Activated CD8-positive, alpha-beta T cell treated with anti-CD3 and anti-CD28 coated beads, Interleukin-2, amount 10 ng/mL, durations not matched to agents 7 days and 5 days (primary cell): ENCODE data around the gene LBX1. TPM values are rescaled to one million over a fixed set of nuclear protein-coding genes. Genes with fewer than 3 reads are reported as not detected.
A peak's percentile ranks its signal among the peaks of the same experiment; 100 is the strongest.
"Not testable (repeated sequence)": the region's sequence is repeated elsewhere in the genome, so short reads cannot be mapped to it uniquely, and the experiment has no call there.

Experiments
- ATAC-seq: fragments of 150-1000 bp; cut with Tn5 transposase; one replicate; pipeline ENCODE4 v1.10.0; 2021; ENCODE audit warnings: moderate library complexity
- CTCF ChIA-PET: fragments of 350-600 bp; sonication (Branson Sonifier 250); formaldehyde crosslinking; loops from one replicate; lab custom pipeline; 2021; ENCODE audit warnings: antibody characterized with exemption; lab: Charles Lee
- POLR2A ChIA-PET: fragments of 350-600 bp; sonication (Branson Sonifier 250); formaldehyde crosslinking; loops from one replicate; lab custom pipeline; 2021; ENCODE audit warnings: antibody characterized with exemption; lab: Charles Lee
- DNase-seq: peaks from one replicate; pipeline ENCODE4 v3.0.0-alpha.2; 2020
- H3K27ac Mint-ChIP-seq: one replicate; pipeline ENCODE4 v1.8.0; 2021; ENCODE audit warnings: mild to moderate bottlenecking, mixed read lengths
- H3K27me3 Mint-ChIP-seq: one replicate; pipeline ENCODE4 v1.8.0; 2021; ENCODE audit warnings: low read depth, mixed read lengths
- H3K36me3 Mint-ChIP-seq: one replicate; pipeline ENCODE4 v1.8.0; 2021; ENCODE audit warnings: low read depth, mixed read lengths
- H3K4me1 Mint-ChIP-seq: one replicate; pipeline ENCODE4 v1.8.0; 2021; ENCODE audit warnings: low read depth, mixed read lengths
- H3K4me3 Mint-ChIP-seq: one replicate; pipeline ENCODE4 v1.8.0; 2021; ENCODE audit warnings: mild to moderate bottlenecking, mixed read lengths
- H3K9me3 Mint-ChIP-seq: one replicate; pipeline ENCODE4 v1.8.0; 2022; ENCODE audit warnings: mixed read lengths; ENCODE audit not compliant: insufficient read depth
- total RNA-seq, 2 experiments: library from RNA; stranded (reverse); gene quantifications; one replicate each; pipeline ENCODE4 v1.2.3, GENCODE V29; 2021

LBX1 gene
- total RNA-seq, 2 experiments from 2014 or later: not detected

DNA sequence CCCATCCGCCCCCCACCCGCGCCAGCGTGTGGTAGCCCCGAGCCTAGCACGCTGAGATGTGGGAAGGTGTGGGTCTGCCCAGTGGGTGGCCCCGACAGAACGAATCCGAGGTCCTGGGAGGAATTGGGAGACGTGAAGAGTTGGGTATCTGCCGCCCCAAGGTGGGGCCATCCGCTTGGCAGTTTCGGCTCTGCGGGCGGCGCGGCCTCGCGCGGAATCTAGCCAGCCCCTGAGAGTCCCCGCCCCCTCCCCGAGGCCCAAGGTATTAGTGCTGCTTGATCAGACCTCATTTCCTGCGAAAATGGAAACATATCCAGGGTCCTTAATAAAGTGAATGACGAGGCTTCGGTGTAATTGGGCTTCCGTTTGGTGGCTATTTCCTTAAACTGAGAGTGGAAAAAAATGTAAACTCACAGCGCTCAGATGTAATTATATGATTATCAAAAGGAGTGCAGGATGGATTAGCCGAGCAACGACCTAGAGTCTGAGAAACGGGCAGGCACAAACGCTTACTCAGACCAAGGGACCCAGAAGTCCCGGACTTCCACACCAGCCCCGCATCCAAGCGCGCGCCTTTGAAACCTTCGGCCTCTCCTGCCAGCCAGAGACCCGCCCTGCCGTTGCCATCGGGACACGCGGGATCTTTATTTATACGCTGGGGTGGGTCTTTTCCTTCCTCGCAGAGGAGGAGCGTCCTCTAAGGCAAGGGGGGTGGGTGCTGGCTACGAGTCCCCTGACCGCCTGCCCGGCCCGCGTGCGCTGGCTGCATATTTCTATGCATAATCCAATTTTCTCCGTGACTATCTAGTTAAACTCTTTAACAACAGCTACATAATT, 12.8 kb downstream of the LBX1 start:
- H3K36me3 Mint-ChIP-seq: no peaks in the 10 kb centered on the region
- ATAC-seq: no peak

DNA sequence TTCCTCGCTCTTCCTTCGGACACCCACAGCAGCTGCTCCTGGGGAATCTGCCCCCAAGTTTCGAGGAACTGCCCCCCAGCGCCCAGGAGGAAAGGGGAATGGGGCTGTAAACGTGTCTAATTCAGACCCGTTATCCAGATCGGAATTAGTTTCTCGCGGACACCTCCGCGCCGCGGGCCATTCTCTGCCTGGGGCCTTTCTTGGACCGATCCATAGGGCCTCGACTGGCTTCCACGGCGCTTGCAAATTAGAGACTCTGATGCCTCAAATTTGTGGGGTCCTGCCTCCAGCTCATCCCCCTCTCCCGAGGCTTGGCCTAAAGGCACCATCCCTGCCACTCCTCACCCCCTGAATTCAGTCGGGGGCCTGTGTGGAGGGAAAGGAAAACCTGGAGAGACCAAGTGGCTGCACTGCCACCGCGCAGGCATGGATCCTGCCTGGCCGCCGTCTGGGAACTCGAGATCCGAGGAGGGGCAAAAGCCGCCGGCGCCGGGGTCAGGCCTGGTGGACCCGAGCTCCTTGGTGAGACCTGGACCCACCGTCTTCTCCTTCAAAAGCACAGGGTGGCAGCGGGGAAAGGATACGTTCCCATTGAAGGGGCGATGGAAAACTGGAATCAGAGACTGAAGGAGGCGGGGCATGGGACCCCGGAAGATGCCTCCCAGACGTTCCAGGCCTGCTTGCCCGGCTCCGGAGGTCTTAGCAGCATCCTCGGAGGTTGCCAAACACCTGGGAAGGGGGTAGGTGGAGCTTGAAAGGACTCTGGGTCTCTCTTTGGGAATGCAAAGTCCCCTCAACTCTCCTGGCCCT, 13.7 kb downstream of the LBX1 start:
- Mint-ChIP-seq H3K4me1 (peaks cover 24% of the 10 kb centered on the region), H3K27me3 (peaks cover 71% of the 10 kb centered on the region), H3K27ac (no peak overlapping the region), H3K36me3 (no peaks in the 10 kb centered on the region), H3K4me3 (no peak overlapping the region), H3K9me3 (no peaks in the 10 kb centered on the region)
- POLR2A ChIA-PET: no interaction called here
- no peak for ATAC-seq
- no peak for DNase-seq
- CTCF ChIA-PET: interaction anchor here (0.6 to 5.3 kb wide), 17 partner anchors 8 to 354 kb away, joined by 3 to 59 read pairs (median 11); no protein-coding TSS in a partner anchor

More for the DNA sequence above, 12.8 kb downstream of the LBX1 start:
- Mint-ChIP-seq H3K4me3 (peak overlapping the region; percentile 36), H3K27ac (peak overlapping the region; percentile 39), H3K4me1 (peaks cover 26% of the 10 kb centered on the region), H3K27me3 (peaks cover 75% of the 10 kb centered on the region), H3K9me3 (no peaks in the 10 kb centered on the region)
- ChIA-PET CTCF (interaction anchor here (1.3 to 5.0 kb wide), 6 partner anchors 25 to 354 kb away, joined by 3 to 59 read pairs (median 14); no protein-coding TSS in a partner anchor), POLR2A (no interaction called here)
- no peak for DNase-seq

DNA sequence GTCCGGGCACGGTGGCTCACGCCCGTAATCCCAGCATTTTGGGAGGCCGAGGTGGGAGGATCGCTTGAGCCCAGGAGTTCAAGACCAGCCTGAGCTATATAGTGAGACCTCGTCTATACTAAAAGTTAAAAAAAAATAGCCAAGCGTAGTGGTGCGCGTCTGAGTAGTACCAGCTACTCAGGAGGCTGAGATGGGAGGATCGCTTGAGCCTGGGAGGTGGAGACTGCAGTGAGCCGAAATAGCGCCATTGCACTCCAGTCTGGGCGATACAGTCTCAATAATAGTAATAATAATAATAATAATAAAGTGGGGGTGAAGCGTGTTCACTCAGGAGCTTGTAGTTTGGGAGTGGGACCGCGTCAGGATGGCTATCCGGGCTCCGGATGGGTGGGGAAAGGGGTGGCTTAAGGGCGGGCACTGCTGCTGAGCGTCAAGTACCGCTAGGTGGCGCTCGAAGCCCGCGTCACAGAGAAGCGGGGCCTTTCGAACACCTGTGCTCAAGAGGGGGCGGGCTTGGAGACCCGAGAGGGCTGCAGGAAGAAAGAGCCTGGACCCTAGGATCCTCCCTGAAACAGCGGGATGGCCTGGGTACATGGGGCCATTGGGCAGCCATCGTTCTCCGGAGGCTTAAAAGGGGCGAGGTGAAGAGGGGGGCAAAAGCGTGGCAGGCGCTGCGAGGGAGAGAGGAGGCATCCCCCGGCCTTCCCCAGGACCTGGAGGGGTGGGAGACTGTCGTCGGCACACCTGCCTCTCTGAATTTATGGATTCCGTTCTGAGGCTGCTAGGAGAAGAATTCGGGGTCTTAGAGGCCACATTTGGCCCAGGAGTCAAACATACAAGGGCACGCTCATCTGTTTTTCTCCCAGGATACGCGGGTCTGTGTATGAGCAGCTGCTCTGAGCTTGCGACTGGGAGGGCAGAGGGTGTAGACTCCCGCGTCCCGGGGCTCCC, 14.5 kb downstream of the LBX1 start:
- no peaks in the 10 kb centered on the region for H3K36me3 Mint-ChIP-seq
- H3K4me1 Mint-ChIP-seq: peaks cover 24% of the 10 kb centered on the region
- ChIA-PET POLR2A (no interaction called here), CTCF (interaction anchor here (0.6 to 5.3 kb wide), 50 partner anchors 7 to 568 kb away, joined by 3 to 59 read pairs (median 4); partner anchors contain the start of gene NPM3)
- H3K9me3 Mint-ChIP-seq: no peaks in the 10 kb centered on the region
- H3K27me3 Mint-ChIP-seq: peaks cover 68% of the 10 kb centered on the region
- DNase-seq (peak; percentile 80), ATAC-seq (peak; percentile 84)
- H3K27ac Mint-ChIP-seq: no peak overlapping the region
- no peak overlapping the region for H3K4me3 Mint-ChIP-seq

DNA sequence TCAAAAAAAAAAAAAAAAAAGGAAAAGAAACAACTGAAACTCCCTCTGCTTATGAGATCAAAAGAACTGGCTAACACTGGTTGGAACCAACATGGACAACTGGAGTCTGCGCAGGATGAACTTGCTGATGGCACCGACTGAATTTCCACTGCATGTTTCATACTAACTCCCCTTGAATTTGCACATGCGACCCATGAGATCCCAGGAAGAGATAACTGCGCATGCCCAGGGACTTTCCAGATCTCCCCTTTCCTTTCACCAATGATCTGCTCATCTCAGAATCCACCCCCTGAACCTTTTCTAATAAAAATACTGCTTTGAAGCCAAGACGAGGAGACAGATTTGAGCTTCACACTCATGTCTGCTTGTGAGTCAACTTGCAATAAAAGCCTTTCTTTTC, 20.7 kb downstream of the LBX1 start:
- ChIA-PET CTCF (interaction anchor here (0.8 to 1.7 kb wide), 3 partner anchors 47 to 259 kb away, joined by 3 to 4 read pairs (median 3); no protein-coding TSS in a partner anchor), POLR2A (no interaction called here)
- Mint-ChIP-seq H3K4me1 (peaks cover 1% of the 10 kb centered on the region), H3K27me3 (peaks cover 31% of the 10 kb centered on the region), H3K4me3 (no peak overlapping the region), H3K27ac (no peak overlapping the region), H3K36me3 (no peaks in the 10 kb centered on the region), H3K9me3 (no peaks in the 10 kb centered on the region)
- no peak for ATAC-seq
- no peak for DNase-seq

DNA sequence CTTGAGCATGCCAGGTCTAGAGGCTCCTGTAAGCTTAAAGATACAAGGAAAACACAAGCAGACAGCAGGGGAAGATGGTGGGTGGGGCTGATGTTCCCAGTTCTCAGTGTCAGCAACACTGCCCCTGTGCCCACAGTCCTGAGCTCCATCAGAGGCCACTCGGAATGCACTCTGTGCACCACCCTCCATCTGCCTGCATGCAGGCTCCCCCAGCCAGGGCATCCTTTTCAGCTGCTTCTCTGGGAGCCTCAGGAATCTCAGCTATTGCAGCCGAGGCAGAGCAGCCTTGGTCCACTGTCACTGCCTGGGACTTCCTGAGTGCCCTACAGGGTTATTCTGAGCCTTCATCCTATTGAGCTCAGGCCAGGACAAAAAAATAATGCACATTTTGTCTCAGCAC, 22.2 kb downstream of the LBX1 start:
- ATAC-seq: no peak
- DNase-seq: no peak
- no peaks in the 10 kb centered on the region for H3K4me1 Mint-ChIP-seq
- H3K27me3 Mint-ChIP-seq: peaks cover 31% of the 10 kb centered on the region
- H3K36me3 Mint-ChIP-seq: no peaks in the 10 kb centered on the region
- H3K4me3 Mint-ChIP-seq: no peak overlapping the region
- H3K27ac Mint-ChIP-seq: no peak overlapping the region
- CTCF ChIA-PET: interaction anchor here (0.8 to 1.7 kb wide), 3 partner anchors 8 to 364 kb away, joined by 3 read pairs; no protein-coding TSS in a partner anchor
- no peaks in the 10 kb centered on the region for H3K9me3 Mint-ChIP-seq
- POLR2A ChIA-PET: no interaction called here

DNA sequence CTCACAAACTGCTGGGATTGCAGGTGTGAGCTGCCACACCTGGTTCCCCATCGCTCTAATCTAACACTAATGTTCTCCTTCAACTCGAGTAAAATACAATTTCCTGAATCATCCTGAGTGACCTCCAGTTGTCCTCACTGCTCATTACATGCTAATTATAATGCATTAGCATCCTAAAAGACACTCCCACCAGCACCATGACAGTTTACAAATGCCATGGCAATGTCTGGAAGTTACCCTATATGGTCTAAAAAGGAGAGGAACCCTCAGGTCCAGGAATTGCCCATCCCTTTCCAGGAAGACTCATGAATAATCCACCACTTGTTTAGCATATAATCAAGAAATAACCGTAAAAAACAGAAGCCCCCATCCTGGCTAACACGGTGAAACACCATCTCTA, 26.6 kb downstream of the LBX1 start:
- ATAC-seq, H3K36me3 Mint-ChIP-seq, CTCF ChIA-PET: not testable (repeated sequence)

DNA sequence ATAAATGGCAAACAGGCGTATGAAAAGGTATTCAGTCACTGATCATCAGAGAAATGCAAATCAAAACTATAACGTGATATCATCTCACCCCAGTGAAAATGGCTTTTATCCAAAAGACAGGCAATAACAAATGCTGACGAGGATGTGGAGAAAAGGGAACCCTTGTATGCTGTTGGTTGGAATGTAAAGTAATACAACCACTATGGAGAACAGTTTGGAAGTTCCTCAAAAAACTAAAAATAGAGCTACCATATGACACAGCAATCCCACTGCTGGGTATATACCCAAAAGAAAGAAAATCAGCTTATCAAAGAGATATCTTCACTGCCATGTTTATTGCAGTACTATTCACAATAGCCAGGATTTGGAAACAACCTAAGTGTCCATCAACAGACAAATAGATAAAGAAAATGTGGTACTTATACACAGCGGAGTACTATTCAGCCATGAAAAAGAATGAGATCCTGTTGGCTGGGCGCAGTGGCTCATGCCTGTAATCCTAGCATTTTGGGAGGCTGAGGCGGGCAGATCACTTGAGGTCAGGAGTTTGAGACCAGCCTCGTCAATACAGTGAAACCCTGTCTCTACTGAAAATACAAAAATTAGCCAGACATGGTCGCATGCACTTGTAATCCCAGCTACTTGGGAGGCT, 30.8 kb downstream of the LBX1 start:
- DNase-seq, POLR2A ChIA-PET, H3K27ac Mint-ChIP-seq, H3K4me3 Mint-ChIP-seq, ATAC-seq, H3K9me3 Mint-ChIP-seq, H3K36me3 Mint-ChIP-seq, CTCF ChIA-PET, H3K4me1 Mint-ChIP-seq: not testable (repeated sequence)
- peaks cover 17% of the 10 kb centered on the region for H3K27me3 Mint-ChIP-seq

More for the DNA sequence above, 26.6 kb downstream of the LBX1 start:
- H3K9me3 Mint-ChIP-seq, H3K4me3 Mint-ChIP-seq, H3K27ac Mint-ChIP-seq, DNase-seq, POLR2A ChIA-PET, H3K4me1 Mint-ChIP-seq: not testable (repeated sequence)
- peaks cover 15% of the 10 kb centered on the region for H3K27me3 Mint-ChIP-seq

DNA sequence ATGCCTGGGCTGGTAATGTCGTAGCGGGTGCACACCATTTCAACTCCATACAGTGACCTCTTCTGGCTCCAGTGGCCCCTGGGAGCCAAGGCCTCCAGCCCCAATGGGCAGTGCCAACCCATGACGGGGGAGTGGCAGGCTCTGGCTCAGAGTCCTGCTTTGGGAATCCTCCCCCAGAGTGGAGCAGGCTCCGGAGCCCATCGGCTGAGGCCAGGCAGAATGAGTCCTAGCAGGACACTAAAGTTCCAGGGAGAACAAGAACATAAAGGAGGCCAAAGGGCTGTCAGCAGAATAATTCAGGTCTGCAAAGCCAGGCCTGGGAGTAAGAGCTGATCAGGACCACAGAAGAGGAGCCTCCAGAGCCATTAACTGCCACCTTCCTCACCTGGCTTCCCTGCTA, 33.3 kb downstream of the LBX1 start:
- H3K4me3 Mint-ChIP-seq: no peak overlapping the region
- no peak for ATAC-seq

DNA sequence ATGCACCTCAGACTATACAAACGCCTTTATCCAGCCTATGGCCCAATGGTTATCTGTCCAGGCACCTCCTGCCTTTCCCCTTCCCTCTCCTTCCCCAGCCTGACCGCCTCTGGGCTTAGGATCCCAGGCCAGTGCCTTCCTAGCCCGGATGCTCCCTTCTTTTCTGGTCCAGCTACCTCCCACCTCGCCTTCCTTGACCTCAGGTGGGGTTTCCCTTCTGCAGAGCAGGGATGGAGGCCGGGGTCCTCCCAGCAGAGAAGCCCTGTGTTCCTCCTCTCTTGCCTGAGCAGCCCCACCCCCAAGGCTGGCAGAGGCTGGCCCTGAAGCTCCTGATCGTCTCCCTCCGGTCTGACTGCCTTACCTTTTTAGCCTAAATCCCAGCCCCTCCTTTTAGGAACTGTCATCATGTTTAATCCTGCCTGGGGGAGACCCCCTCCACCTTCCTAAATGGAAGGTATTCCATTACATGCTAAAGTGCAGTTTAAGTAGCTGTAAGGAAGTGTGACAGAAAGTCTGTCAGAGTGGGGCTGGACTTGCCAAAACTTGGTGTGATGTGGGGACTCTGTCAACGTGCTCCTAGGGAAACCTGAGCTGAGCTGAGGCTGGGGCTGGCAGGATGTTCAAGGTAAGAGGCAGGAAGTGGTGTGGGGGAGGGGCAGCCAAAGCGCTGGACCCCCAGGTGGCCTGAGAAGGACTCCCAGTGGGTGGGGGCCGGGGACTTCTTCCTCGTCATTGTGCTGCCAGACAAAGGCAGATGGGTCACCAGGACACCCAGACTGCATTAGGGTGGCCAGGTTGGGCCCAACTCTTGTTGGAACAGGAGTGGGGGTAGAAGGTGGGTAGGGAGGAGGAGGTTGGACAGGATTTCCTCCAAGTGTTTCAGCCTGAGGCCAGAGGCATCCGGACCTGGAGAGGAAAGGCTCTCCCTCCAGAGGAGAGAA, 39.5 kb downstream of the LBX1 start:
- Mint-ChIP-seq H3K27ac (no peak overlapping the region), H3K36me3 (no peaks in the 10 kb centered on the region), H3K4me1 (peaks cover 6% of the 10 kb centered on the region), H3K4me3 (no peak overlapping the region), H3K27me3 (peaks cover 7% of the 10 kb centered on the region), H3K9me3 (no peaks in the 10 kb centered on the region)
- ChIA-PET CTCF (no interaction called here), POLR2A (no interaction called here)
- no peak for ATAC-seq
- no peak for DNase-seq

More for the DNA sequence above, 33.3 kb downstream of the LBX1 start:
- no peaks in the 10 kb centered on the region for H3K9me3 Mint-ChIP-seq
- H3K27ac Mint-ChIP-seq: no peak overlapping the region
- no peaks in the 10 kb centered on the region for H3K36me3 Mint-ChIP-seq
- ChIA-PET POLR2A (no interaction called here), CTCF (no interaction called here)
- no peaks in the 10 kb centered on the region for H3K4me1 Mint-ChIP-seq
- peaks cover 19% of the 10 kb centered on the region for H3K27me3 Mint-ChIP-seq
- DNase-seq: no peak

DNA sequence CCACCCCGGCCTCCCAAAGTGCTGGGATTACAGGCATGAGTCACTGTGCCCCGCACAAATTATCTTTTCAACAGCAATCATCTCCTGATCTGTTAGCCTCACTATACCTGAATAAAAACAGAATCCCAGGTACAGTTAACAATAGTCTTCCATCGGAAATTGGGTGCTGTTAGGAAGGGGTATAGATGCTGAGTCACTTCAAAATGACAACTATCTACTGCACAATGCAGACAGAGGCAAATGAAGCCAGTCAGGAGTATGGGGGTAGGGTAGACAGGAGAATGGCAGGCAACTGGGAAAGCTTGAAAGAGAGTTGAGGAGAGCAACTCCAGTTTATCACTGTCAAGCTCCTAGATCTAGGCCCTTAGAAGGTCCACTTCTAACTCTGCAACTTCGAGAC, 40.3 kb downstream of the LBX1 start:
- peaks cover 6% of the 10 kb centered on the region for H3K4me1 Mint-ChIP-seq
- DNase-seq: no peak
- POLR2A ChIA-PET: no interaction called here
- no peak for ATAC-seq
- CTCF ChIA-PET: no interaction called here
- no peak overlapping the region for H3K27ac Mint-ChIP-seq
- no peaks in the 10 kb centered on the region for H3K9me3 Mint-ChIP-seq
- H3K36me3 Mint-ChIP-seq: no peaks in the 10 kb centered on the region
- H3K4me3 Mint-ChIP-seq: no peak overlapping the region
- peaks cover 7% of the 10 kb centered on the region for H3K27me3 Mint-ChIP-seq
